Suprapubic skin (tissue), 3 donors: ENCODE results near the gene IFITM10.

Source experiments
- CTCF ChIP-seq, 2 donors: fragments of 200-600 bp in 1 of 2; fragments of 450-650 bp in 1 of 2; sonication (generic) in 1 of 2; IDR thresholded peaks; one replicate each; pipeline ENCODE4 v1.5.1; 2016 to 2019; ENCODE audit warnings: antibody characterized with exemption in 2 of 2, mild to moderate bottlenecking in 1 of 2, moderate library complexity in 1 of 2
- POLR2A ChIP-seq, 2 donors: fragments of 450-650 bp; IDR thresholded peaks; one replicate each; pipeline ENCODE4 v1.6.1; 2017; ENCODE audit warnings: antibody characterized with exemption in 2 of 2, mild to moderate bottlenecking in 2 of 2, moderate library complexity in 2 of 2

- TF ChIP-seq CTCF (IDR thresholded peaks at IDR 0.05) (no peak), POLR2A (IDR thresholded peaks at IDR 0.05) (no peak)
These were observed 7.6 kb upstream of the IFITM10 start for GRCh38 chr11:1757861-1758610.
